ENCODE measurements around the gene B3GALNT2.

The B3GALNT2 gene

GRCh38 chr1:235504494-235505222 is 406 bp upstream of the B3GALNT2 start (continued):
- TF ChIP-seq ZNF133 (tag by site-specific recombination; IDR thresholded peaks at IDR 0.05) = no peak; the same call in 1 of the 2 replicates
- peak; percentile 100 for TF ChIP-seq EGR2 (tag by site-specific recombination; IDR thresholded peaks at IDR 0.05; ENCODE audit: low read depth)
- TF ChIP-seq ZNF529 (tag by site-specific recombination; IDR thresholded peaks at IDR 0.05; ENCODE audit: insufficient replicate concordance) = no peak
- TF ChIP-seq ZNF629 (tag by site-specific recombination; IDR thresholded peaks at IDR 0.05) = peak; percentile 96
- no peak for TF ChIP-seq ZNF513 (tag by site-specific recombination; IDR thresholded peaks at IDR 0.05)
- TF ChIP-seq ZNF473 (tag by site-specific recombination; IDR thresholded peaks at IDR 0.05) = no peak
- no peak; the same call in 1 of the 2 replicates for TF ChIP-seq ZNF664 (tag by site-specific recombination; IDR thresholded peaks at IDR 0.05)
- TF ChIP-seq ZFP69B (tag by site-specific recombination; IDR thresholded peaks at IDR 0.05) = peak; percentile 78
- TF ChIP-seq ZNF174 (tag by site-specific recombination; IDR thresholded peaks at IDR 0.05) = no peak
- TF ChIP-seq ZNF214 (tag by site-specific recombination; IDR thresholded peaks at IDR 0.05; ENCODE audit: borderline replicate concordance) = no peak
- peak; percentile 95 for TF ChIP-seq SP7 (tag by site-specific recombination; IDR thresholded peaks at IDR 0.05)
- peak; percentile 44; the same call in 1 of the 2 replicates for TF ChIP-seq PRDM10 (tag by site-specific recombination; IDR thresholded peaks at IDR 0.05)
- TF ChIP-seq PRDM2 (tag by site-specific recombination; IDR thresholded peaks at IDR 0.05; ENCODE audit: borderline replicate concordance) = no peak
- TF ChIP-seq ZSCAN30 (tag by site-specific recombination; IDR thresholded peaks at IDR 0.05) = peak; percentile 95
- TF ChIP-seq ZNF777 (tag by site-specific recombination; IDR thresholded peaks at IDR 0.05; ENCODE audit: borderline replicate concordance) = no peak
- no peak for TF ChIP-seq TCF7L2 (IDR thresholded peaks at IDR 0.05; ENCODE audit: borderline replicate concordance, low read depth, low read length)
- no peak for TF ChIP-seq ZNF239 (tag by site-specific recombination; IDR thresholded peaks at IDR 0.05)
- no peak for TF ChIP-seq ZNF221 (tag by site-specific recombination; IDR thresholded peaks at IDR 0.05; ENCODE audit: borderline replicate concordance)
- peak; percentile 47 for TF ChIP-seq ZNF341 (tag by site-specific recombination; IDR thresholded peaks at IDR 0.05; ENCODE audit: low read depth)
- no peak for TF ChIP-seq ZNF548 (tag by site-specific recombination; IDR thresholded peaks at IDR 0.05)
- peak; percentile 85; the same call in 1 of the 2 replicates for TF ChIP-seq ZSCAN5A (tag by site-specific recombination; IDR thresholded peaks at IDR 0.05)
- peak; percentile 46; the same call in 1 of the 2 replicates for TF ChIP-seq ZFP3 (tag by site-specific recombination; IDR thresholded peaks at IDR 0.05; ENCODE audit: low read depth)
- no peak for TF ChIP-seq ZNF274 (IDR thresholded peaks at IDR 0.05; ENCODE audit: low read length)
- no peak for TF ChIP-seq ZNF274 (tag by site-specific recombination; IDR thresholded peaks at IDR 0.05; ENCODE audit: borderline replicate concordance)
- TF ChIP-seq ZNF830 (tag by site-specific recombination; IDR thresholded peaks at IDR 0.05; ENCODE audit: low read depth) = no peak
- no peak for TF ChIP-seq ZNF791 (tag by site-specific recombination; IDR thresholded peaks at IDR 0.05)
- peak; percentile 97 for TF ChIP-seq ZNF2 (tag by site-specific recombination; IDR thresholded peaks at IDR 0.05)
